ENCODE results near the gene SLPI.
A peak's percentile ranks its signal among the peaks of the same experiment; 100 is the strongest.

The SLPI gene

GRCh38 chr20:45254383-45255262 is at the start of gene SLPI:
Gene SLPI (minus strand): TSS chr20:45254564. CDS start chr20:45254543, 21 bp downstream.
- DNase-seq = peak in 1 of 14 donors; percentile 3

GRCh38 chr20:45303586-45304463 is 49.5 kb upstream of the SLPI start:
- no peak for DNase-seq

- no peak for DNase-seq
Observed at GRCh38 chr20:45301824-45302271, 47.5 kb upstream of the SLPI start.

GRCh38 chr20:45300961-45301360 is 46.6 kb upstream of the SLPI start:
- no peak for DNase-seq

GRCh38 chr20:45299786-45300185 is 45.4 kb upstream of the SLPI start:
- no peak for DNase-seq

- no peak for DNase-seq
Observed at GRCh38 chr20:45297786-45298497, 43.6 kb upstream of the SLPI start.

GRCh38 chr20:45294659-45295058 is 40.3 kb upstream of the SLPI start:
- no peak for DNase-seq

GRCh38 chr20:45294003-45294368 is 39.6 kb upstream of the SLPI start:
- DNase-seq = no peak

- peak in 10 of 14 donors; percentile 10 to 68 (median 38) for DNase-seq
Observed at GRCh38 chr20:45293041-45294002, 39.0 kb upstream of the SLPI start.

- no peak for DNase-seq
Observed at GRCh38 chr20:45292343-45292742, 38.0 kb upstream of the SLPI start.

GRCh38 chr20:45291526-45291925 is 37.2 kb upstream of the SLPI start:
- no peak for DNase-seq

- DNase-seq = peak in 10 of 14 donors; percentile 18 to 60 (median 47)
Observed at GRCh38 chr20:45290677-45291355, 36.5 kb upstream of the SLPI start.

- no peak for DNase-seq
Observed at GRCh38 chr20:45289942-45290676, 35.7 kb upstream of the SLPI start.

GRCh38 chr20:45288860-45289259 is 34.5 kb upstream of the SLPI start:
- DNase-seq = no peak

GRCh38 chr20:45288376-45288775 is 34.0 kb upstream of the SLPI start:
- DNase-seq = no peak

GRCh38 chr20:45283551-45284057 is 29.2 kb upstream of the SLPI start:
- DNase-seq = no peak

GRCh38 chr20:45282700-45283550 is 28.6 kb upstream of the SLPI start:
- DNase-seq = no peak

- no peak for DNase-seq
Observed at GRCh38 chr20:45279992-45280391, 25.6 kb upstream of the SLPI start.

GRCh38 chr20:45275338-45275737 is 21.0 kb upstream of the SLPI start:
- DNase-seq = no peak

All from C1 segment of cervical spinal cord (tissue), 14 donors.